A549 (cell line): ENCODE results near the gene PSPN.

Experiments used
- CBX8 ChIP-seq: fragments of 200-600 bp; sonication (generic); IDR thresholded peaks from 2 replicates; pipeline ENCODE4 v1.6.1; 2016
- CEBPB ChIP-seq, 2 experiments: fragments of >200 bp in 1 of 2; sonication (Bioruptor Twin) in 1 of 2; formaldehyde crosslinking in 1 of 2; IDR thresholded peaks; 2 replicates each; pipeline ENCODE4 v1.6.1; 2012 to 2016
- CHD2 ChIP-seq: fragments of 150-350 bp; IDR thresholded peaks from 2 replicates; pipeline ENCODE4 v1.6.1; 2014; ENCODE audit warnings: low read length; ENCODE audit not compliant: partially characterized antibody
- CHD4 ChIP-seq: fragments of 200-600 bp; sonication (generic); IDR thresholded peaks from 2 replicates; pipeline ENCODE4 v1.6.1; 2016; ENCODE audit warnings: antibody characterized with exemption, mild to moderate bottlenecking, borderline replicate concordance
- EP300 ChIP-seq, 2 experiments: fragments of >200 bp; sonication (Bioruptor Twin); formaldehyde crosslinking; IDR thresholded peaks; 2 replicates in 1 of 2; 3 replicates in 1 of 2; pipeline ENCODE4 v1.6.1; 2016 to 2017
- HDAC2 ChIP-seq: fragments of 200-600 bp; sonication (generic); IDR thresholded peaks from 2 replicates; pipeline ENCODE4 v1.6.1; 2016
- HOXB5 ChIP-seq: fragments of 250-450 bp; sonication (Bioruptor Pico); IDR thresholded peaks from 2 replicates; pipeline ENCODE4 v1.5.0; 2020; ENCODE audit warnings: mild to moderate bottlenecking, moderate library complexity
- JUN ChIP-seq, 2 experiments: fragments of >200 bp; sonication (Bioruptor Twin); formaldehyde crosslinking; IDR thresholded peaks; 2 replicates in 1 of 2; 3 replicates in 1 of 2; pipeline ENCODE4 v1.6.1; 2016 to 2017
- JUNB ChIP-seq: fragments of >200 bp; sonication (Bioruptor Twin); formaldehyde crosslinking; IDR thresholded peaks from 2 replicates; pipeline ENCODE4 v1.6.1; 2016
- RAD21 ChIP-seq, 2 experiments: fragments of >200 bp in 1 of 2; sonication (Bioruptor Twin) in 1 of 2; formaldehyde crosslinking in 1 of 2; IDR thresholded peaks in 1 of 2; conservative IDR thresholded peaks in 1 of 2; 2 replicates in 1 of 2; 3 replicates in 1 of 2; pipeline ENCODE4 v1.6.1; 2012 to 2018; ENCODE audit warnings: inconsistent platforms in 1 of 2
- TFCP2L1 ChIP-seq: fragments of 250-450 bp; sonication (Bioruptor Pico); IDR thresholded peaks from 2 replicates; pipeline ENCODE4 v1.5.0; 2021; ENCODE audit warnings: mild to moderate bottlenecking
- TF ChIP-seq, protein P1 (sequence below): fragments of 450-650 bp; IDR thresholded peaks from 2 replicates; pipeline ENCODE4 v1.6.1; 2014; ENCODE audit warnings: antibody characterized with exemption
- TF ChIP-seq, protein P2 (sequence below): fragments of >200 bp; sonication (Bioruptor Twin); formaldehyde crosslinking; IDR thresholded peaks from 3 replicates; pipeline ENCODE4 v1.5.1; 2016

DNA sequence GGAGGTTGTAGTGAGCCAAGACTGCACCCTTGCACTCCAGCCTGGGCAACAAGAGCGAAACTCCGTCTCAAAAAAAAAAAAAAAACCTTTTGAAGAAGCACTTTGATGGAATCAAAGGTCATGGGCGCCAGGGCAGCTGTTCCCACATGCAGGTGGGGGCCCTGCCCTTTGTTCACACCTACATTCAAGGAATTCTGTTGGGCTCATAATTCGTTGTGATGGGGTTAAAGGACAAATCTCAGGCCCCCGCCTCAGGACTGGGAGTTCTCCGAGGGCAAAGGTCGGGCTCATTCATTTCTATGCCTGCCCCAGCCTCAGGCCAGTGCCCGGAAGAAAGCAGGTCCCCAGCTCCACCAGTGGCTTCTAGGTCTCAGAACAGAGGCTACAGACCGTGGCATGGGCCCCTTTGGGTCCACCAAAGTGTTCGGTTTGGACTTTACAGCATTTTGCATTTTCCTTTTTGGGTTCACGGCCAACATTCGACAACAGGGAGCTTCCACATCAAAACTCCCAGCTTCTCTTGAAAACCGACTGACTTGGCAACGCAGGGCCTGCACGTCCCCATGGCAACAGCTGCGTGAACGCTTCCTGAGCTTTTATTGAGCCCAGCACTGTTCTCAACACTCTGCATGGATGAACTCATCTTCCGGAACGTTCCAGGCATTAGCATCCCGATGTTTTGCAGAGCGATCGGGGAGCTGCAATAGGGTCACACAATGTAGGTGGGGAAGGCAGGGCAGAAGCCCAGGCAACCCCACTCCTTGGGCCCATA lies 27.3 kb upstream of the PSPN start:
- TF ChIP-seq CBX8 = no peak
- TF ChIP-seq JUN (IDR thresholded peaks at IDR 0.05) = no peak
- TF ChIP-seq EP300 (IDR thresholded peaks at IDR 0.05) = no peak
- TF ChIP-seq, protein P1, sequence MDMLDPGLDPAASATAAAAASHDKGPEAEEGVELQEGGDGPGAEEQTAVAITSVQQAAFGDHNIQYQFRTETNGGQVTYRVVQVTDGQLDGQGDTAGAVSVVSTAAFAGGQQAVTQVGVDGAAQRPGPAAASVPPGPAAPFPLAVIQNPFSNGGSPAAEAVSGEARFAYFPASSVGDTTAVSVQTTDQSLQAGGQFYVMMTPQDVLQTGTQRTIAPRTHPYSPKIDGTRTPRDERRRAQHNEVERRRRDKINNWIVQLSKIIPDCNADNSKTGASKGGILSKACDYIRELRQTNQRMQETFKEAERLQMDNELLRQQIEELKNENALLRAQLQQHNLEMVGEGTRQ = no peak
- TF ChIP-seq HDAC2 = no peak
- TF ChIP-seq RAD21 (conservative IDR thresholded peaks at IDR 0.05 in 1 of 2, IDR thresholded peaks at IDR 0.05 in 1 of 2) = no peak
- no peak for TF ChIP-seq JUNB
- TF ChIP-seq, protein P2, sequence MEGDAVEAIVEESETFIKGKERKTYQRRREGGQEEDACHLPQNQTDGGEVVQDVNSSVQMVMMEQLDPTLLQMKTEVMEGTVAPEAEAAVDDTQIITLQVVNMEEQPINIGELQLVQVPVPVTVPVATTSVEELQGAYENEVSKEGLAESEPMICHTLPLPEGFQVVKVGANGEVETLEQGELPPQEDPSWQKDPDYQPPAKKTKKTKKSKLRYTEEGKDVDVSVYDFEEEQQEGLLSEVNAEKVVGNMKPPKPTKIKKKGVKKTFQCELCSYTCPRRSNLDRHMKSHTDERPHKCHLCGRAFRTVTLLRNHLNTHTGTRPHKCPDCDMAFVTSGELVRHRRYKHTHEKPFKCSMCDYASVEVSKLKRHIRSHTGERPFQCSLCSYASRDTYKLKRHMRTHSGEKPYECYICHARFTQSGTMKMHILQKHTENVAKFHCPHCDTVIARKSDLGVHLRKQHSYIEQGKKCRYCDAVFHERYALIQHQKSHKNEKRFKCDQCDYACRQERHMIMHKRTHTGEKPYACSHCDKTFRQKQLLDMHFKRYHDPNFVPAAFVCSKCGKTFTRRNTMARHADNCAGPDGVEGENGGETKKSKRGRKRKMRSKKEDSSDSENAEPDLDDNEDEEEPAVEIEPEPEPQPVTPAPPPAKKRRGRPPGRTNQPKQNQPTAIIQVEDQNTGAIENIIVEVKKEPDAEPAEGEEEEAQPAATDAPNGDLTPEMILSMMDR = no peak
- no peak for TF ChIP-seq TFCP2L1 (CRISPR knock-in tag)
- no peak for TF ChIP-seq HOXB5
- no peak for TF ChIP-seq CHD2
- TF ChIP-seq CHD4 = no peak
- no peak for TF ChIP-seq CEBPB (IDR thresholded peaks at IDR 0.05)
